Neural progenitor cell (in vitro differentiated cells): ENCODE data around the gene WNT8B.

Experiments used
- CTCF ChIP-seq: fragments of 200-600 bp; sonication (generic); IDR thresholded peaks from 2 replicates; pipeline ENCODE4 v1.5.1; 2017; ENCODE audit warnings: antibody characterized with exemption, mild to moderate bottlenecking
- EZH2 ChIP-seq: fragments of 200-600 bp; sonication (generic); IDR thresholded peaks from 2 replicates; pipeline ENCODE4 v1.6.1; 2017; ENCODE audit warnings: antibody characterized with exemption, mild to moderate bottlenecking, moderate library complexity
- EZH2phosphoT487 ChIP-seq: fragments of 200-600 bp; sonication (generic); IDR thresholded peaks from 2 replicates; pipeline ENCODE4 v1.6.1; 2017; ENCODE audit warnings: antibody characterized with exemption

DNA sequence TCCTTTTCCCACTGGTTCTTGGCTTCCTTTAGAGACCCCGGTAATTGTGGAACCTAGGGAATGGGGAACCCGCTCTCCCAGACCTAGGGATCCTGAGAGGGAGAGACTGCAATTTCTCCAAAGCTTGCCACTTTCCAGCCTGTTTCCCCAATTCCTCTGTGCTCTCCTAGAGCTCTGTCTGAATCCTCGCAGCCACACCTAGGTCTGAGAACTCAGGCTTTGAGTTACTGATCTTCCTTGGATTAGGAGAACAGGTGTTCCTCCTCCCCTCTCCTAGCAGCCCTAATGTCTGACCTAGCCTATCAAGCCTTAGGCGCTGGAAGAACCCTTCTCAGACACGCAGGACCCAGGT lies 20.0 kb downstream of the WNT8B start:
- TF ChIP-seq EZH2, result no peak
- no peak for TF ChIP-seq CTCF
- TF ChIP-seq EZH2phosphoT487, result no peak
